ENCODE results near the gene PPT2. TPM values are rescaled to one million over a fixed set of nuclear protein-coding genes. Genes with fewer than 3 reads are reported as not detected.

Gene PPT2
- total RNA-seq, 1 experiment from 2014 or later: 30.0 TPM

- ChIA-PET POLR2A (interaction anchor here (0.6 to 3.7 kb wide), 9 partner anchors 10 to 794 kb away, joined by 3 to 25 read pairs (median 5); partner anchors contain the start of genes FKBPL, GPSM3 and PBX2), CTCF (interaction anchor here (0.6 to 2.6 kb wide), 12 partner anchors 10 to 488 kb away, joined by 3 to 30 read pairs (median 4); partner anchors contain the start of gene GPSM3)
Measured at GRCh38 chr6:32177788-32178546, 24.0 kb downstream of the PPT2 start, which contains the start of gene RNF5. RNF5 (plus strand) TSS chr6:32178405; CDS start chr6:32178512, 107 bp downstream.

More at GRCh38 chr6:32177788-32178546, 24.0 kb downstream of the PPT2 start, which contains the start of gene RNF5:
- Mint-ChIP-seq H3K27ac (peak within 1 kb of the TSS; percentile 98), H3K4me3 (peak within 1 kb of the TSS; percentile 82), H3K4me1 (peaks cover 38% of the 10 kb centered on the region), H3K27me3 (ENCODE audit: low read depth) (no peaks in the 10 kb centered on the region), H3K36me3 (peaks cover 23% of the 10 kb centered on the region), H3K9me3 (no peaks in the 10 kb centered on the region)
- DNase-seq (ENCODE audit: low spot score) (peak; percentile 94), ATAC-seq (peak; percentile 78)
- TF ChIP-seq JUN (CRISPR knock-in tag; IDR thresholded peaks at IDR 0.05) (no peak), ESRRA (CRISPR knock-in tag; IDR thresholded peaks at IDR 0.05; ENCODE audit: borderline replicate concordance) (no peak), FOXP4 (CRISPR knock-in tag; IDR thresholded peaks at IDR 0.05) (0 out of 2 replicates have a peak, but pooled peaks have one; percentile 8), AR (CRISPR knock-in tag; IDR thresholded peaks at IDR 0.05) (no peak), CREM (CRISPR knock-in tag; IDR thresholded peaks at IDR 0.05) (no peak), RORB (CRISPR knock-in tag; IDR thresholded peaks at IDR 0.05) (no peak), NFYB (CRISPR knock-in tag; conservative IDR thresholded peaks at IDR 0.05; ENCODE audit: low read depth) (peak; percentile 89), FOXJ3 (CRISPR knock-in tag; IDR thresholded peaks at IDR 0.05; ENCODE audit: borderline replicate concordance) (no peak), CREB1 (CRISPR knock-in tag; IDR thresholded peaks at IDR 0.05) (no peak), ARID4B (CRISPR knock-in tag; IDR thresholded peaks at IDR 0.05; ENCODE audit: borderline replicate concordance) (no peak), ZNF317 (CRISPR knock-in tag; IDR thresholded peaks at IDR 0.05; ENCODE audit: borderline replicate concordance, low read depth) (no peak), ZNF423 (CRISPR knock-in tag; IDR thresholded peaks at IDR 0.05) (no peak), ZNF232 (CRISPR knock-in tag; IDR thresholded peaks at IDR 0.05) (no peak), FOXK1 (CRISPR knock-in tag; IDR thresholded peaks at IDR 0.05) (0 out of 2 replicates have a peak, but pooled peaks have one; percentile 17), GABPB1 (CRISPR knock-in tag; IDR thresholded peaks at IDR 0.05) (0 out of 2 replicates have a peak, but pooled peaks have one; percentile 29), MAX (CRISPR knock-in tag; IDR thresholded peaks at IDR 0.05) (peak; percentile 24; the same call in 1 of the 2 replicates)

Measured in WTC11 (cell line).